ENCODE data around the gene P2RX6. TPM values are rescaled to one million over a fixed set of nuclear protein-coding genes. Genes with fewer than 3 reads are reported as not detected.
A peak's percentile ranks its signal among the peaks of the same experiment; 100 is the strongest.

The P2RX6 gene
- total RNA-seq, 1 experiment from 2014 or later: 0.46 TPM

DNA sequence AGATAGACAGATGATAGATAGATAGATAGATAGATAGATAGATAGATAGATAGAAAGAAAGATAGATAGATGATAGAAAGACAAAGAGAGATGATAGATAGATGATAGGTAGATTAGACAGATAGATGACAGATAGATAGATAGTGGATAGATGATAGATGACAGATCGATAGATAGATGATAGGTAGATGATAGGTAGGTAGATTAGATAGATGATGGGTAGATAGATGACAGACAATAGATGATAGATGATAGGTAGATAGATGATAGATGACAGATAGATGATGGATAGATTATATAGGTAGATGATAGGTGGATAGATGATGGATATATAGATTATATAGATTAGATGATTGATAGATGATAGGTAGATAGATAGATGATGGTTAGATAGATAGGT is 28.6 kb upstream of the P2RX6 start:
- Histone ChIP-seq H3K4me3 (ENCODE audit: low read depth in 2 of 2, low read length in 2 of 2) (no peak overlapping the region), H3K27ac (ENCODE audit: low read length) (no peak overlapping the region), H3K4me1 (ENCODE audit: control insufficient read depth, insufficient read depth, low read length) (0 out of 2 replicates have a peak, but pooled peaks cover 2% of the 10 kb centered on the region), H3K9me3 (ENCODE audit: control insufficient read depth, insufficient read depth, low read depth, low read length) (no peaks in the 10 kb centered on the region), H3K27me3 (ENCODE audit: control insufficient read depth, insufficient read depth, low read length) (no peaks in the 10 kb centered on the region), H3K36me3 (ENCODE audit: control insufficient read depth, insufficient read depth, low read length) (no peaks in the 10 kb centered on the region; the same call in 1 of the 2 replicates)
- ChIA-PET CTCF (no interaction called here), POLR2A (interaction anchor here (0.6 to 0.7 kb wide), 3 partner anchors 31 to 107 kb away, joined by 3 read pairs; no protein-coding TSS in a partner anchor)
- no peak for TF ChIP-seq POLR2AphosphoS5 (IDR thresholded peaks at IDR 0.05; ENCODE audit: low read depth, low read length)
- TF ChIP-seq, protein P1, sequence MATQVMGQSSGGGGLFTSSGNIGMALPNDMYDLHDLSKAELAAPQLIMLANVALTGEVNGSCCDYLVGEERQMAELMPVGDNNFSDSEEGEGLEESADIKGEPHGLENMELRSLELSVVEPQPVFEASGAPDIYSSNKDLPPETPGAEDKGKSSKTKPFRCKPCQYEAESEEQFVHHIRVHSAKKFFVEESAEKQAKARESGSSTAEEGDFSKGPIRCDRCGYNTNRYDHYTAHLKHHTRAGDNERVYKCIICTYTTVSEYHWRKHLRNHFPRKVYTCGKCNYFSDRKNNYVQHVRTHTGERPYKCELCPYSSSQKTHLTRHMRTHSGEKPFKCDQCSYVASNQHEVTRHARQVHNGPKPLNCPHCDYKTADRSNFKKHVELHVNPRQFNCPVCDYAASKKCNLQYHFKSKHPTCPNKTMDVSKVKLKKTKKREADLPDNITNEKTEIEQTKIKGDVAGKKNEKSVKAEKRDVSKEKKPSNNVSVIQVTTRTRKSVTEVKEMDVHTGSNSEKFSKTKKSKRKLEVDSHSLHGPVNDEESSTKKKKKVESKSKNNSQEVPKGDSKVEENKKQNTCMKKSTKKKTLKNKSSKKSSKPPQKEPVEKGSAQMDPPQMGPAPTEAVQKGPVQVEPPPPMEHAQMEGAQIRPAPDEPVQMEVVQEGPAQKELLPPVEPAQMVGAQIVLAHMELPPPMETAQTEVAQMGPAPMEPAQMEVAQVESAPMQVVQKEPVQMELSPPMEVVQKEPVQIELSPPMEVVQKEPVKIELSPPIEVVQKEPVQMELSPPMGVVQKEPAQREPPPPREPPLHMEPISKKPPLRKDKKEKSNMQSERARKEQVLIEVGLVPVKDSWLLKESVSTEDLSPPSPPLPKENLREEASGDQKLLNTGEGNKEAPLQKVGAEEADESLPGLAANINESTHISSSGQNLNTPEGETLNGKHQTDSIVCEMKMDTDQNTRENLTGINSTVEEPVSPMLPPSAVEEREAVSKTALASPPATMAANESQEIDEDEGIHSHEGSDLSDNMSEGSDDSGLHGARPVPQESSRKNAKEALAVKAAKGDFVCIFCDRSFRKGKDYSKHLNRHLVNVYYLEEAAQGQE (IDR thresholded peaks at IDR 0.05; ENCODE audit: insufficient read depth in 1 of 2, low read depth in 2 of 2, low read length in 1 of 2): no peak
- no peak for TF ChIP-seq TCF7L2 (IDR thresholded peaks at IDR 0.05; ENCODE audit: low read depth, low read length)
- TF ChIP-seq SIN3A (IDR thresholded peaks at IDR 0.05; ENCODE audit: borderline replicate concordance, insufficient read depth, low read depth, low read length): no peak
- TF ChIP-seq, protein P2, sequence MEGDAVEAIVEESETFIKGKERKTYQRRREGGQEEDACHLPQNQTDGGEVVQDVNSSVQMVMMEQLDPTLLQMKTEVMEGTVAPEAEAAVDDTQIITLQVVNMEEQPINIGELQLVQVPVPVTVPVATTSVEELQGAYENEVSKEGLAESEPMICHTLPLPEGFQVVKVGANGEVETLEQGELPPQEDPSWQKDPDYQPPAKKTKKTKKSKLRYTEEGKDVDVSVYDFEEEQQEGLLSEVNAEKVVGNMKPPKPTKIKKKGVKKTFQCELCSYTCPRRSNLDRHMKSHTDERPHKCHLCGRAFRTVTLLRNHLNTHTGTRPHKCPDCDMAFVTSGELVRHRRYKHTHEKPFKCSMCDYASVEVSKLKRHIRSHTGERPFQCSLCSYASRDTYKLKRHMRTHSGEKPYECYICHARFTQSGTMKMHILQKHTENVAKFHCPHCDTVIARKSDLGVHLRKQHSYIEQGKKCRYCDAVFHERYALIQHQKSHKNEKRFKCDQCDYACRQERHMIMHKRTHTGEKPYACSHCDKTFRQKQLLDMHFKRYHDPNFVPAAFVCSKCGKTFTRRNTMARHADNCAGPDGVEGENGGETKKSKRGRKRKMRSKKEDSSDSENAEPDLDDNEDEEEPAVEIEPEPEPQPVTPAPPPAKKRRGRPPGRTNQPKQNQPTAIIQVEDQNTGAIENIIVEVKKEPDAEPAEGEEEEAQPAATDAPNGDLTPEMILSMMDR (IDR thresholded peaks at IDR 0.05): no peak
- DNase-seq (ENCODE audit: low read depth, low spot score) (no peak), ATAC-seq (no peak)
- in situ Hi-C loops (cut with HindIII; ENCODE audit: low pct_unique_long_range_greater_than_20kb, low sequenced_read_pairs): no loop called here
- intact Hi-C loops (cut with micrococcal nuclease; ENCODE audit: unreplicated experiment): no loop called here
- TSS peak; percentile 64 for BruUV-seq (replicated peaks)

DNA sequence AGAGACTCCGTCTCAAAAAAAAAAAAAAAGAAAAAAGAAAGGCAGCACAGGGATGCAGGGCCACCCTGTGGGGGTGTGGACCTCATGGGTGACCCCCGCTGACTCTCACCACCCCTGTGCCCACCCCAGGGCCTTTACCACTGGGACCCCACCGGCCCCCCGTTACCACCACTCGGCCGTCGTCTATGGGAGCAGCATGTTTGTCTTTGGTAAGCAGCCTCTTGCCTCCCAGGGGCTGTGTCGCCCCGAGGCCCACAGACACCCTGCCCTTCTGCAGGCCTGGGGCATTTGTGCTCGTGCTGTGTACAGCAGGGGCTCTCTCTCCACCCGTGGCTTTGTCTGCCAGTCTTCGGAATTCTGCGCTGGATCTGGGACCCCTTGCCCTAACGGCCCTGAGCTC is 27.6 kb upstream of the P2RX6 start:
- no peak for DNase-seq (ENCODE audit: low read depth, low spot score)
- Histone ChIP-seq H3K9me3 (ENCODE audit: control insufficient read depth, insufficient read depth, low read depth, low read length) (no peaks in the 10 kb centered on the region), H3K36me3 (ENCODE audit: control insufficient read depth, insufficient read depth, low read length) (no peaks in the 10 kb centered on the region; the same call in 1 of the 2 replicates), H3K27me3 (ENCODE audit: control insufficient read depth, insufficient read depth, low read length) (no peaks in the 10 kb centered on the region), H3K4me1 (ENCODE audit: control insufficient read depth, insufficient read depth, low read length) (no peaks in the 10 kb centered on the region), H3K27ac (ENCODE audit: low read length) (no peak overlapping the region), H3K4me3 (ENCODE audit: low read depth in 2 of 2, low read length in 2 of 2) (no peak overlapping the region)
- BruUV-seq (replicated peaks): no TSS peak
- ChIA-PET CTCF (no interaction called here), POLR2A (no interaction called here)
- TF ChIP-seq POLR2AphosphoS5 (IDR thresholded peaks at IDR 0.05; ENCODE audit: low read depth, low read length) (no peak), SIN3A (IDR thresholded peaks at IDR 0.05; ENCODE audit: borderline replicate concordance, insufficient read depth, low read depth, low read length) (no peak), TCF7L2 (IDR thresholded peaks at IDR 0.05; ENCODE audit: low read depth, low read length) (no peak)
- TF ChIP-seq, protein P1 (IDR thresholded peaks at IDR 0.05; ENCODE audit: insufficient read depth in 1 of 2, low read depth in 2 of 2, low read length in 1 of 2): no peak
- TF ChIP-seq, protein P2 (IDR thresholded peaks at IDR 0.05): no peak
- intact Hi-C loops (cut with micrococcal nuclease; ENCODE audit: unreplicated experiment) (no loop called here), in situ Hi-C loops (cut with HindIII; ENCODE audit: low pct_unique_long_range_greater_than_20kb, low sequenced_read_pairs) (no loop called here)
- no peak for ATAC-seq

All from Panc1 (cell line).